Lower leg skin (tissue), 4 donors: ENCODE data around the gene AGO4. TPM values are rescaled to one million over a fixed set of nuclear protein-coding genes. Genes with fewer than 3 reads are reported as not detected.

Experiments used
- DNase-seq, 2 donors: peaks; one replicate each; pipeline ENCODE4 v3.0.0-alpha.2; 2019; ENCODE audit warnings: low spot score in 2 of 2
- H3K4me3 ChIP-seq: fragments of 200-600 bp; sonication (generic); 2 replicates; pipeline ENCODE4 v1.5.1; 2017; ENCODE audit warnings: mild to moderate bottlenecking, low read depth; ENCODE audit not compliant: poor library complexity, severe bottlenecking
- POLR2A ChIP-seq, 2 donors: fragments of 450-650 bp; IDR thresholded peaks; one replicate each; pipeline ENCODE4 v1.6.1; 2016 to 2017; ENCODE audit warnings: antibody characterized with exemption in 2 of 2, mild to moderate bottlenecking in 1 of 2, moderate library complexity in 1 of 2
- whole genome bisulfite sequencing, 2 donors: methylation state at CpG; one replicate each; pipeline ENCODE4 v1.1.5; 2018; 5-methylcytosine and 5-hydroxymethylcytosine counted together
- intact Hi-C: fragments of 100-400 bp; cut with DNase I; formaldehyde crosslinking; loops from one replicate; pipeline ENCODE4 v1.15.0; 2023; ENCODE audit warnings: low total_unique reads
- total RNA-seq, 4 donors: library from RNA; depleted of rRNA; stranded (reverse); fragments of >200 nt; gene quantifications; one replicate each; pipeline ENCODE4 v1.1.0, GENCODE V29; 2016
- TF ChIP-seq, protein P1 (sequence below), 3 donors: fragments of 450-650 bp; IDR thresholded peaks; one replicate each; pipeline ENCODE4 v1.5.1; 2016; ENCODE audit warnings: antibody characterized with exemption in 3 of 3, mild to moderate bottlenecking in 3 of 3, moderate library complexity in 2 of 3

AGO4 gene
- total RNA-seq, 4 donors from 2014 or later: 28.1 to 40.3 (median 34.6) TPM

DNA sequence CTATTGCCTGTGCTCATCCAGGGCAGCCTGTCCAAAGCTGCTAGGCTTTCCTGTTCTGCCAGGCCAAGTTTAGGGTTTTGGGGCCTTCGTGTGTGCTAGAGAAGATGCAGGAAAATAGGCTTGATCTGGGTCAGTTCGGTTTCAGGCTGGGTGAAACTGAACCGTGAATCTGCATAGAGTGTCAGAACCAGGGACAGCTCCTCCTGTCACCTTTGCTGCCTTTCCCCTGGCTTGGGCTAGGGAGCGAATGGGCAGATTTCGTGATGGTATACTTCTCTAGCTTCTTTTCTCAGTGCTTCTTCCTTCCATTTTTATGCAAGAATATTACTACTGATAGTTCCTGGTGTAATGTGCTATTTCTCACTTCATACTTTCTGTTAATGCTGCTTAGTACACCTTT is 69.2 kb downstream of the AGO4 start:
- 50 to 56% methylated on average over 5 of the region's 5 CpGs for WGBS, 2 donors
- H3K4me3 ChIP-seq: no peak overlapping the region
- DNase-seq: no peak
- TF ChIP-seq, protein P1, sequence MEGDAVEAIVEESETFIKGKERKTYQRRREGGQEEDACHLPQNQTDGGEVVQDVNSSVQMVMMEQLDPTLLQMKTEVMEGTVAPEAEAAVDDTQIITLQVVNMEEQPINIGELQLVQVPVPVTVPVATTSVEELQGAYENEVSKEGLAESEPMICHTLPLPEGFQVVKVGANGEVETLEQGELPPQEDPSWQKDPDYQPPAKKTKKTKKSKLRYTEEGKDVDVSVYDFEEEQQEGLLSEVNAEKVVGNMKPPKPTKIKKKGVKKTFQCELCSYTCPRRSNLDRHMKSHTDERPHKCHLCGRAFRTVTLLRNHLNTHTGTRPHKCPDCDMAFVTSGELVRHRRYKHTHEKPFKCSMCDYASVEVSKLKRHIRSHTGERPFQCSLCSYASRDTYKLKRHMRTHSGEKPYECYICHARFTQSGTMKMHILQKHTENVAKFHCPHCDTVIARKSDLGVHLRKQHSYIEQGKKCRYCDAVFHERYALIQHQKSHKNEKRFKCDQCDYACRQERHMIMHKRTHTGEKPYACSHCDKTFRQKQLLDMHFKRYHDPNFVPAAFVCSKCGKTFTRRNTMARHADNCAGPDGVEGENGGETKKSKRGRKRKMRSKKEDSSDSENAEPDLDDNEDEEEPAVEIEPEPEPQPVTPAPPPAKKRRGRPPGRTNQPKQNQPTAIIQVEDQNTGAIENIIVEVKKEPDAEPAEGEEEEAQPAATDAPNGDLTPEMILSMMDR (IDR thresholded peaks at IDR 0.05): no peak
- no peak for TF ChIP-seq POLR2A (IDR thresholded peaks at IDR 0.05)
- intact Hi-C loops: no loop called here

DNA sequence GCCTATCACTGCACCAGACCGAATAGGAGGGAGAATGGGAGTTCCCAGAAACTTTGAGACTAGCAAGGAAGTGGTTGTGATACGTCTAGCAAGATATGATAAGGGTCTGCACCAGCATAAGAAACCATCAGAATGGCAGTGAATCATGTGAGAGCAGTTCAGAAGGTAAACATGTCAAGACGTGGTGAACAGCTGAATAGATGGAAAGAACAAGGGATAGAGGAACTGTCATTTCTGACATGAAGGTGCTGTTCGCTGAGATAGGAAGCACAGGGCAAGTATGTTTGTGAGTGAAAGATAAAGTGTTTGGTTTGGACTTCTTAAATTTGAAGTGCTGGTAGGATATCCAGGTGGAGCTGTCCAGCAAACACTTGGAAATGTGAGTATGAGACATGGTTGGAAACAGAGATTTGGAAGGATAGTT is 74.0 kb downstream of the AGO4 start:
- no peak overlapping the region for H3K4me3 ChIP-seq
- intact Hi-C loops: no loop called here
- no peak for DNase-seq
- 57 to 58% methylated on average over 4 of the region's 4 CpGs for WGBS, 2 donors
- TF ChIP-seq POLR2A (IDR thresholded peaks at IDR 0.05): no peak
- TF ChIP-seq, protein P1 (IDR thresholded peaks at IDR 0.05): no peak

DNA sequence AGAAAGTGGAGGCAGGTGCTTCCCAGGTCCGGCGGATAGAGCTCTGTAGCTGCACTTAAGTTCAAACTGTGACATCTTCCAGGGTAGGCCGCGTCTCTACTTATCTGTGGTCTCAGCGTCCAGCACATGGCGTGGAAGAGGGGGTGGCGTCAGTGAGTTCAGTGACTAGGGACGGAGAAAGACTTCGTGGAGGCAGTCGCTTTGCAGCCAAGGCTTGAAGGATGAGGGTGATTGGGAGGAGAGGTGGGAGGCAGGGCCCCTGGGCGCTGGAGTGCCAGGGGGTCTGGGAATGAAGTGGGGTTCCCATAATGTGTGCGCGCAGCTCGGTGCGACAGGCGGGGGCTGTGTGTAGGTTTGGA is 74.7 kb downstream of the AGO4 start:
- no peak for TF ChIP-seq POLR2A (IDR thresholded peaks at IDR 0.05)
- TF ChIP-seq, protein P1 (IDR thresholded peaks at IDR 0.05): no peak
- no peak overlapping the region for H3K4me3 ChIP-seq
- 49 to 56% methylated on average over 16 of the region's 16 CpGs for WGBS, 2 donors
- DNase-seq: peak in 1 of 2 donors; percentile 84
- intact Hi-C loops: no loop called here

DNA sequence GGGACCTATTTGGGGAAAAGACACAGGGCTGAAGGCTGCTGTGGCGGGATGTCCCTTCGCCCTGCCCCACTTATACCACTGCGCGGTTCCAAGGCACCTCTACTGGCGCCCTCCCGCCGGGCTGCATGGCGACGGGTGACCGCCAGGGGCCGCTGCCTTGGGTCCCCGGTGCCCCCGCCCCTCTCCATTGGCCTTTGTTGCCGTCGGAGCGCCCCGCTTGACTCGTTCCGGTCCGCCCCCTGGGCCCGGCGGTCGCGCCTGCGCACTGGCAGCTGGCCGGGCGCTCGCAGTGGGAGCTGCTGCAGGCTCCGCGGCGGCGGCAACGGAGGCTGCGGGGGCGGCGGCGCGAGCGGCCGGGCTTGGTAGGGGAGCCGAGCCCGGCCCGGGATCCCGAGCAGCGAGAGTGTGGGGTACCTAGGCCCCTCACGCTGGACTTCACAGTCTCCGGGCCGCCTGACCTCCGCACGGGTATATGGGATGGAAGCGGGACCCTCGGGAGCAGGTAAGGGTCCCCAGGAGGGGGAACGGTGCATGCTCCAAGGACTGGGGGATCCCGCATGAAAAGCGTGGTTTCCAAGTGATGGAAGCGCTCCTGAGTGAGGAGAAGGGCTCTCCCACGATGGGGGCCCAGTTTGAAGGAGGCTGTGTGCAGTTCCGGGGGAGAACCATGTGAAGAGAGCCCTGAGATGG is 75.3 kb downstream of the AGO4 start, which contains the start of gene AGO1:
Gene AGO1, plus strand, starts transcription at position 265 of the 690 bp plus-strand sequence. Its CDS starts 213 bp downstream, at position 478.
- intact Hi-C loops: no loop called here
- TF ChIP-seq POLR2A (IDR thresholded peaks at IDR 0.05): no peak
- TF ChIP-seq, protein P1 (IDR thresholded peaks at IDR 0.05): peak in 1 of 3 donors; percentile 71
- peak; percentile 88 to 98 for DNase-seq
- peak within 1 kb of the TSS; percentile 99 for H3K4me3 ChIP-seq
- WGBS, 2 donors: 0 to 1% methylated on average over 37 to 57 of the region's 58 CpGs

DNA sequence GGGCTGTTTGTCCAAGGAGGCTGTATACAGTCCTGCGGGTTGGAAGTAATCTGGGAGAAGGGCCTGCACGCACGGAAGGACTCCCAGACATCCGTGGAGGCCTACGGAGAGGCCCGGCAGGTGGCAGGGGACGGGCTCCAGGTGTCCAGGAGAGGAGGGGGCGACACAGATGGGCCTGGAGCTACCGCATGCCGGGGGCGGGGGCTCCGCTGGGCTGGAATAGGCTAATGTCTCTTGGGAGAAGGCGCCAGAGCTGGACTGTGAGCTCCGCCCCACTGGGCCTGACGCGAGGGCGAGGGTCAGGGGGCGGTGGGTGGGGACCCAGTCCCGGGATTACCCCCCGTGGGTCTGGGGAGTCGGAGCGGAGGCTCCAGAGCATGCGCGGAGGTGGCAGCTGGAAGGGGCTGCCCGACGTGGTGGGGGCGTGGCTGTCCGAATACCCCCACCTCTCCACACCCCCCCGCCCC is 75.9 kb downstream of the AGO4 start:
- TF ChIP-seq POLR2A (IDR thresholded peaks at IDR 0.05): no peak
- TF ChIP-seq, protein P1 (IDR thresholded peaks at IDR 0.05): no peak
- DNase-seq: peak; percentile 18 to 87
- intact Hi-C loops: no loop called here

More for the DNA sequence above, 75.9 kb downstream of the AGO4 start:
- peak overlapping the region; percentile 99 for H3K4me3 ChIP-seq
- 0% methylated on average over 13 to 26 of the region's 29 CpGs for WGBS, 2 donors
